ENCODE results near the gene CBY3. TPM values are rescaled to one million over a fixed set of nuclear protein-coding genes. Genes with fewer than 3 reads are reported as not detected.
"Not testable (repeated sequence)": the region's sequence is repeated elsewhere in the genome, so short reads cannot be mapped to it uniquely, and the experiment has no call there.

Gene CBY3
- total RNA-seq, 2 donors from 2014 or later, result not detected

DNA sequence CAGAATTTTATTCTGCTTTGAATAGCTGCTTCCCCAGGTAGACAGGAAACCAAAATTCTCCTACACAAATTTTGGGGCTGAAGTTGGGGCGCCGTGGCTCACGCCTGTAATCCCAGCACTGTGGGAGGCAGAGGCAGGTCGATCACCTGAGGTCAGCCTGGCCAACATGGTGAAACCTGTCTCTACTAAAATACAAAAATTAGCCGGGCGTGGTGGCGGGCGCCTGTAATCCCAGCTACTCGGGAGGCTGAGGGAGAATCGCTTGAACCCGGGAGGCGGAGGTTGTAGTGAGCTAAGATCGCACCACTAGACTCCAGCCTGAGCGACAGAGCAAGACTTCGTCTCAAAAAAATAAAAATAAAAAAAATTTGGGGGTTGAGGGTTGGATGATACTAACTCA, 16.7 kb upstream of the CBY3 start:
- H3K4me1 Mint-ChIP-seq, result peaks cover 34% of the 10 kb centered on the region

DNA sequence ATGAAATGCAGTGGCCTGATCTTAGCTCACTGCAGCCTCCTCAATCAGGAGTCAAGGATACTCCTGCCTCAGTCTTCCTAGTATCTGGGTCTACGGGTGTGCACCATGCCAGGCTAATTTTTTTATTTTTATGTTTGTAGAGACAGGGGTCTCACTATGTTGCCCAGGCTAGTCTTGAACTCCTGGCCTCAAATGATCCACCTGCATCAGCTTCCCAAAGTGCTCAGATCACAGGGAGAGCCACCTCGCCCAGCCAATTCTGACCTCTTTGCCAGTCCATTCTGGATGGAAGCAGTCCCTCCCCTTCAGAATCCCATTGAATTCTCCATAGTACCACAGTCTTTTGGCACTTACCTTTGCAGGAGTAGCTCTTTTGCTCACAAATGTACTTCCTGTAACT, 16.3 kb upstream of the CBY3 start:
- Mint-ChIP-seq H3K27ac (peak overlapping the region; percentile 98), H3K4me3 (no peak overlapping the region), H3K27me3 (no peaks in the 10 kb centered on the region), H3K36me3 (ENCODE audit: low read depth) (no peaks in the 10 kb centered on the region), H3K4me1 (peaks cover 29% of the 10 kb centered on the region)
- DNase-seq (no peak), ATAC-seq (no peak)
- no peaks in the 10 kb centered on the region for H3K9me3 ChIP-seq (ENCODE audit: control insufficient read depth, low read length, poor library complexity, severe bottlenecking)

More for the DNA sequence above, 16.7 kb upstream of the CBY3 start:
- not testable (repeated sequence) for H3K27me3 Mint-ChIP-seq; ATAC-seq; H3K9me3 ChIP-seq (ENCODE audit: control insufficient read depth, low read length, poor library complexity, severe bottlenecking); DNase-seq; H3K36me3 Mint-ChIP-seq (ENCODE audit: low read depth)
- Mint-ChIP-seq H3K27ac (peak overlapping the region; percentile 98), H3K4me3 (peak overlapping the region; percentile 95)

DNA sequence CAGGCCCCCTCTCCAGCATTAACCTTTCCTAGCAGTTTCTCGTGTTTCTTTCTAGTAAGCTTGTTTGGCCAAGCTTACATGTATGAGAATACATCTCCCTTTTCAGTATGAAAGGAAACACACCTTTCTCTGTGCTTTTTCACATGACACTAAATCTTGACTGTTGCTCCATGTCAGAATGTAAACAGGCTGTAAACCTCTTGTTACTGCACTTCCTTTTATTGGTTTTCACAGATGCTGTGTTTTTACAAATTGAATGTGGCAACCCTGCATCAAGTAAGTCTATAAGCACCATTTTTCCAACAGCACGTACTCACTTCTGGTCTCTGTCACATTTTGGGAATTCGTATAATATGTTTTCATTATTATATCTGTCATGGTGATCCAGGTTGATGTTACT, 15.8 kb upstream of the CBY3 start:
- Mint-ChIP-seq H3K36me3 (ENCODE audit: low read depth) (no peaks in the 10 kb centered on the region), H3K27ac (peak overlapping the region; percentile 98)

DNA sequence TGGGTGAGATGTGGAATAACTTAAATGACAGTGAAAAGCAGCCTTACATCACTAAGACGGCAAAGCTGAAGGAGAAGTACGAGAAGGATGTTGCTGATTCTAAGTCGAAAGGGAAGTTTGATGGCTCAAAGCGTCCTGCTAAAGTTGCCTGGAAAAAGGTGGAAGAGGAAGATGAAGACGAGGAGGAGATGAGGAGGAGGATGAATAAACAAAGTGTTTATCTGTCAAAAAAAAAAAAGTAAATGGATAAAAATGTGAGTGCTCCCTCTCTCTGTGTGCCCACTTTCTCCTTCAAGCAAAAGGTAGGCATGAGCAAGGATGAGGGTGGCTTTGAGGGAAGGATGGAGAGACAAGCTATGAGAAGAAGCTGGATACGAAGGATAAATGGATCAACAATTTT, 13.7 kb upstream of the CBY3 start:
- ATAC-seq (no peak), DNase-seq (no peak)
- Mint-ChIP-seq H3K4me3 (no peak overlapping the region), H3K4me1 (peaks cover 18% of the 10 kb centered on the region), H3K27me3 (no peaks in the 10 kb centered on the region), H3K36me3 (ENCODE audit: low read depth) (no peaks in the 10 kb centered on the region), H3K27ac (peak overlapping the region; percentile 8)
- no peaks in the 10 kb centered on the region for H3K9me3 ChIP-seq (ENCODE audit: control insufficient read depth, low read length, poor library complexity, severe bottlenecking)

More for the DNA sequence above, 15.8 kb upstream of the CBY3 start:
- DNase-seq, result no peak
- no peaks in the 10 kb centered on the region for H3K9me3 ChIP-seq (ENCODE audit: control insufficient read depth, low read length, poor library complexity, severe bottlenecking)
- Mint-ChIP-seq H3K27me3 (no peaks in the 10 kb centered on the region), H3K4me1 (peaks cover 27% of the 10 kb centered on the region), H3K4me3 (no peak overlapping the region)
- no peak for ATAC-seq

GRCh38 chr5:179689212-179689611, 8.4 kb upstream of the CBY3 start:
- not testable (repeated sequence) for H3K36me3 Mint-ChIP-seq (ENCODE audit: low read depth); H3K27me3 Mint-ChIP-seq; DNase-seq; H3K27ac Mint-ChIP-seq; H3K9me3 ChIP-seq (ENCODE audit: control insufficient read depth, low read length, poor library complexity, severe bottlenecking); ATAC-seq; H3K4me3 Mint-ChIP-seq; H3K4me1 Mint-ChIP-seq

DNA sequence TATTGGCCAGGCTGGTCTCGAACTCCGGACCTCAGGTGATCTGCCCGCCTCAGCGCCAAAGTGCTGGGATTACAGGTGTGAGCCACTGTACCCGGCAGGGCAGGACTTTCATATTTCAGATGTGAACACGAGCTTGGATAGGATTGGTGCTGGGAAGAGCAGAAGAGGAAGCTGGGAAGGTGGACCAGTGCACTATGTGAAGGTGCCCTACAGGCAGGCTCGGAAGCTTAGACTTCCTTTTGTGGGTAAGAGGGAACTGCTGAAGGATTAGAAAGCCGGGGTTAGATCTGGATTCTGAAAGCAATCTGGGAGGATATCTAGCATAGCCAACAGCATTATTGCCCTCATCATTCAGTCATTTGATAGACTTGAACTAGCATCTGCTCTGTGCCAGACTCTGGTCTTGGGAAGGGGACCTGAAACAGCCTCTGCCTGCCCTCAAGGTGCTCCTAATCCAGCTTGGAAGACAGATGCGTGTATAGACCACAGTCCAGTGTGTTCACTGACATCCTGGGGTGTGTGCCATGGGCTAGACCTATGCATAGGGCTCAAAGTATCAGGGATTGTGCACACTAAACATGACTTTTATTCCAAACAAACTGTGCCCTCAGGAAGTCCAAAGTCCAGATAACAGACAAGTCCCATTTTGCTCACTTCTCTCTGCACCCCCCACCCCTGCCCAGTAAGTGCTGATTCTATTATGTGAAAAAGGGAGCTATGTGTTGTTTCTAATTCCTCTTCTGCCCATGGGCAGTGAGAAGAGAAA, 637 bp downstream of the CBY3 start:
- Mint-ChIP-seq H3K4me1 (peaks cover 32% of the 10 kb centered on the region), H3K36me3 (ENCODE audit: low read depth) (peaks cover 5% of the 10 kb centered on the region), H3K27ac (peak overlapping the region; percentile 93), H3K27me3 (no peaks in the 10 kb centered on the region), H3K4me3 (peak overlapping the region; percentile 78)
- DNase-seq, result no peak
- no peaks in the 10 kb centered on the region for H3K9me3 ChIP-seq (ENCODE audit: control insufficient read depth, low read length, poor library complexity, severe bottlenecking)
- ATAC-seq, result no peak

GRCh38 chr5:179679014-179679674, 1.7 kb downstream of the CBY3 start:
- Mint-ChIP-seq H3K4me1 (peaks cover 32% of the 10 kb centered on the region), H3K36me3 (ENCODE audit: low read depth) (peaks cover 5% of the 10 kb centered on the region), H3K27me3 (no peaks in the 10 kb centered on the region), H3K4me3 (peak overlapping the region; percentile 98), H3K27ac (peak overlapping the region; percentile 93)
- DNase-seq (peak; percentile 48 to 50 (median 49)), ATAC-seq (peak; percentile 38)
- no peaks in the 10 kb centered on the region for H3K9me3 ChIP-seq (ENCODE audit: control insufficient read depth, low read length, poor library complexity, severe bottlenecking)

DNA sequence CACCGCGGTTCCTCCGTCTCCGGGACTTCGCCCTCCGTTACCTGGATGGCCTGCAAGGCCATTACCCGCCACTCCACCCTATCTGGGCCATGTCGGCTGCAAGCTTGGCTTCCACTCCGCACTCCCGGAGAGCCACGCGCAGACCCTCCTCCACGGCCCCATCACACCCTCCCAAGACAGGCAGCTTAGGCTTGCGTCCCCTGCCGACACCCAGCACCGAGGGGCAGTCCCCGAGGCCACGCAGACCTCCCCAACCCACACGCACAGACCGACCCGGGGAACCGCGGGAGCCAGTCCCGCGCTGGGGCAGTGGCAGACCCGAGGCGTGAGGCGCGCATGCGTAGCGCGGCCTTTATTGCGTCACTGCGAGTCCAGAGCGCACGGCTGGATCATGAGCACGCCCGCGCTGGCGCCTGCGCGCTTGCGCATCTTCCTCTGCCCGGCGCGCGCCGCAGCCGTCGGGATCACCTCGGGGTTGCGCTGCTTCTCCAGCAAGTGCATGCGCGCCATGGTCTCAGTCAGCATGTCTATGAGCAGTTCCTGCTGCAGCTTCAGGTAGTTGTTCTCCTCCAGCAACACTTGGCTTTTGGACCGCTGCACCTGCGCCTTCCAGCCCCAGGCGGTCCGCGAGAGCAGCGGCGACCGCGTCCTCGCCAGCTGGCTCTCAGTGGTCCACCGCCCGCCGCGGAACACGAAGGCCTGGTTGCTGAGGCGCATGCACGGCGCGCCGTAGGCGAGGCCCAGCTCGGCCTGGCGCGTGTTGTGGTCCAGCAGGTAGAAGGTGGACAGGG, 2.4 kb downstream of the CBY3 start:
- Mint-ChIP-seq H3K4me3 (peak overlapping the region; percentile 98), H3K27me3 (no peaks in the 10 kb centered on the region), H3K4me1 (peaks cover 32% of the 10 kb centered on the region), H3K36me3 (ENCODE audit: low read depth) (peaks cover 5% of the 10 kb centered on the region), H3K27ac (peak overlapping the region; percentile 93)
- DNase-seq, result peak; percentile 84 to 90 (median 90)
- ATAC-seq, result peak; percentile 88
- no peaks in the 10 kb centered on the region for H3K9me3 ChIP-seq (ENCODE audit: control insufficient read depth, low read length, poor library complexity, severe bottlenecking)

DNA sequence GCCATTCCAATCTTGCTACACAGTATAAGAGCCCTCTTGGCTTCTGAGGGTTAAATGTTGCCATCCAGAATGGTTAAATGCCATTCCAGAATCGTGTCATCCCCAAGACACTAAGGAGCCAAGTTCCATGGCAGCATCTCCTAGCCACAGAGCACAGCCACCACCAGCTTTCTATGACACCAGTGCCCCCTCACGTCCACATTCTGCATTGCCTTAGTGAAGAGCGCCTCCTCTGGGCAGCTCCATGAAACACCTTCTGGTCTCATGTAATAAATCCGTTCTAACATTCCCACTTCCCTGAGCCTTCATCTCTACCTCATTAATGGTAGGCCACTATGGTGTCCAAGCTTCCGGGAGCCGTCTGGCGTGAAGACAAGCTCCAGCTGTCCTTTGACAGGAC, 12.4 kb downstream of the CBY3 start:
- ATAC-seq, result peak; percentile 86
- Mint-ChIP-seq H3K4me1 (peaks cover 6% of the 10 kb centered on the region), H3K4me3 (no peak overlapping the region)

GRCh38 chr5:179661647-179662046, 19.2 kb downstream of the CBY3 start:
- not testable (repeated sequence) for ATAC-seq

More for the DNA sequence above, 12.4 kb downstream of the CBY3 start:
- no peaks in the 10 kb centered on the region for H3K9me3 ChIP-seq (ENCODE audit: control insufficient read depth, low read length, poor library complexity, severe bottlenecking)
- Mint-ChIP-seq H3K27ac (no peak overlapping the region), H3K27me3 (no peaks in the 10 kb centered on the region), H3K36me3 (ENCODE audit: low read depth) (no peaks in the 10 kb centered on the region)
- DNase-seq, result peak; percentile 16 to 40 (median 19)

GRCh38 chr5:179658179-179658856, 22.5 kb downstream of the CBY3 start:
- not testable (repeated sequence) for H3K4me1 Mint-ChIP-seq; H3K9me3 ChIP-seq (ENCODE audit: control insufficient read depth, low read length, poor library complexity, severe bottlenecking); H3K27me3 Mint-ChIP-seq; DNase-seq; H3K36me3 Mint-ChIP-seq (ENCODE audit: low read depth); H3K27ac Mint-ChIP-seq
- H3K4me3 Mint-ChIP-seq, result peak overlapping the region; percentile 25
- peak; percentile 72 for ATAC-seq

More at GRCh38 chr5:179661647-179662046, 19.2 kb downstream of the CBY3 start:
- DNase-seq; H3K27me3 Mint-ChIP-seq; H3K4me1 Mint-ChIP-seq; H3K9me3 ChIP-seq (ENCODE audit: control insufficient read depth, low read length, poor library complexity, severe bottlenecking); H3K36me3 Mint-ChIP-seq (ENCODE audit: low read depth); H3K27ac Mint-ChIP-seq: not testable (repeated sequence)
- peak overlapping the region; percentile 5 for H3K4me3 Mint-ChIP-seq

GRCh38 chr5:179657302-179658178, 23.3 kb downstream of the CBY3 start:
- not testable (repeated sequence) for H3K27ac Mint-ChIP-seq; H3K9me3 ChIP-seq (ENCODE audit: control insufficient read depth, low read length, poor library complexity, severe bottlenecking); H3K4me1 Mint-ChIP-seq; DNase-seq; H3K27me3 Mint-ChIP-seq; H3K36me3 Mint-ChIP-seq (ENCODE audit: low read depth); H3K4me3 Mint-ChIP-seq
- peak; percentile 98 for ATAC-seq
